Ishikawa (cell line): ENCODE data around the gene MED12L.

Experiments used
- FOXM1 ChIP-seq: IDR thresholded peaks from 2 replicates; pipeline ENCODE4 v1.6.1; 2012; ENCODE audit warnings: low read depth, borderline replicate concordance
- RAD21 ChIP-seq: IDR thresholded peaks from 2 replicates; pipeline ENCODE4 v1.6.1; 2012; ENCODE audit warnings: low read depth
- REST ChIP-seq: IDR thresholded peaks from 2 replicates; pipeline ENCODE4 v1.6.1; 2012; ENCODE audit warnings: low read depth, mild to moderate bottlenecking
- TAF1 ChIP-seq: IDR thresholded peaks from 2 replicates; pipeline ENCODE4 v1.6.1; 2012; ENCODE audit warnings: low read depth, mild to moderate bottlenecking
- YY1 ChIP-seq: IDR thresholded peaks from 2 replicates; pipeline ENCODE4 v1.6.1; 2012; ENCODE audit warnings: low read depth

- no peak for TF ChIP-seq REST
- no peak for TF ChIP-seq YY1
- TF ChIP-seq TAF1, result no peak
- TF ChIP-seq RAD21, result no peak
- TF ChIP-seq FOXM1, result no peak
Measured at GRCh38 chr3:151285940-151286339, 200.5 kb downstream of the MED12L start.
